Astrocyte (in vitro differentiated cells and primary cell): ENCODE results near the gene KRT79. TPM values are rescaled to one million over a fixed set of nuclear protein-coding genes. Genes with fewer than 3 reads are reported as not detected.

ENCODE experiments used
- DNase-seq: peaks from one replicate; pipeline ENCODE4 v3.0.0-alpha.2; 2010; ENCODE audit warnings: low read depth
- FAIRE-seq: peaks from 2 replicates; lab custom pipeline; 2011; peaks lifted over from hg19 to GRCh38; lab: Jason Lieb, UNC
- H2AFZ ChIP-seq: 2 replicates; pipeline ENCODE4 v1.6.0; 2012; ENCODE audit warnings: low read depth, low read length, inconsistent platforms
- H3K27ac ChIP-seq: 2 replicates; pipeline ENCODE4 v1.5.1; 2011; ENCODE audit warnings: low read depth, low read length, inconsistent platforms
- H3K27me3 ChIP-seq: 2 replicates; pipeline ENCODE4 v1.6.0; 2011; ENCODE audit warnings: low read length, inconsistent platforms; ENCODE audit not compliant: insufficient read depth
- H3K36me3 ChIP-seq: 2 replicates; pipeline ENCODE4 v1.5.1; 2011; ENCODE audit warnings: low read length, inconsistent platforms; ENCODE audit not compliant: insufficient read depth
- H3K4me1 ChIP-seq: 2 replicates; pipeline ENCODE4 v1.5.1; 2011; ENCODE audit warnings: low read length, inconsistent platforms; ENCODE audit not compliant: insufficient read depth
- H3K4me2 ChIP-seq: 2 replicates; pipeline ENCODE4 v1.6.0; 2012; ENCODE audit warnings: low read length, inconsistent platforms
- H3K4me3 ChIP-seq: 2 replicates; pipeline ENCODE4 v1.5.1; 2011; ENCODE audit warnings: low read depth, mild to moderate bottlenecking, low read length, inconsistent platforms; ENCODE audit not compliant: insufficient read depth
- H3K79me2 ChIP-seq: 2 replicates; pipeline ENCODE4 v1.6.0; 2012; ENCODE audit warnings: mild to moderate bottlenecking, low read length, inconsistent platforms; ENCODE audit not compliant: insufficient read depth
- H3K9ac ChIP-seq: 2 replicates; pipeline ENCODE4 v1.6.0; 2012; ENCODE audit warnings: mild to moderate bottlenecking, low read length, inconsistent platforms
- H3K9me3 ChIP-seq: 2 replicates; pipeline ENCODE4 v1.5.1; 2012; ENCODE audit warnings: low read depth, mild to moderate bottlenecking, low read length, inconsistent platforms; ENCODE audit not compliant: insufficient read depth
- H4K20me1 ChIP-seq: 2 replicates; pipeline ENCODE4 v1.6.0; 2012; ENCODE audit warnings: low read length, inconsistent platforms; ENCODE audit not compliant: insufficient read depth
- H3K27ac Mint-ChIP-seq: one replicate; pipeline ENCODE4 v1.8.0; 2021; ENCODE audit warnings: mild to moderate bottlenecking, mixed read lengths; ENCODE audit not compliant: unreplicated experiment
- H3K27me3 Mint-ChIP-seq: one replicate; pipeline ENCODE4 v1.8.0; 2021; ENCODE audit warnings: low read depth, mixed read lengths; ENCODE audit not compliant: unreplicated experiment
- H3K36me3 Mint-ChIP-seq: one replicate; pipeline ENCODE4 v1.8.0; 2021; ENCODE audit warnings: low read depth, mixed read lengths; ENCODE audit not compliant: unreplicated experiment
- H3K4me1 Mint-ChIP-seq: one replicate; pipeline ENCODE4 v1.8.0; 2021; ENCODE audit warnings: low read depth, mixed read lengths; ENCODE audit not compliant: unreplicated experiment
- H3K4me3 Mint-ChIP-seq: one replicate; pipeline ENCODE4 v1.8.0; 2021; ENCODE audit warnings: mild to moderate bottlenecking, moderate library complexity, mixed read lengths; ENCODE audit not compliant: unreplicated experiment
- H3K9me3 Mint-ChIP-seq: one replicate; pipeline ENCODE4 v1.8.0; 2021; ENCODE audit warnings: mild to moderate bottlenecking, mixed read lengths; ENCODE audit not compliant: unreplicated experiment
- CTCF ChIP-seq: IDR thresholded peaks from 2 replicates; pipeline ENCODE4 v1.5.1; 2011; ENCODE audit warnings: low read depth, mild to moderate bottlenecking, inconsistent platforms, low read length, moderate library complexity; ENCODE audit not compliant: insufficient read depth
- EZH2 ChIP-seq: IDR thresholded peaks from 2 replicates; pipeline ENCODE4 v1.6.1; 2012; ENCODE audit warnings: mild to moderate bottlenecking, low read length, inconsistent platforms; ENCODE audit not compliant: insufficient read depth
- total RNA-seq: library from RNA; stranded (reverse); gene quantifications from 2 replicates; pipeline ENCODE4 v1.2.1, GENCODE V29; 2021

Gene KRT79
- total RNA-seq, 1 donor from 2014 or later: 0.50 TPM

GRCh38 chr12:52844386-52844785 lies 10.3 kb upstream of the KRT79 start:
- Histone ChIP-seq H3K36me3 (no peaks in the 10 kb centered on the region), H3K4me3 (no peak overlapping the region), H3K79me2 (no peaks in the 10 kb centered on the region), H3K27me3 (no peaks in the 10 kb centered on the region), H3K4me1 (peaks cover 7% of the 10 kb centered on the region), H3K9me3 (no peaks in the 10 kb centered on the region), H4K20me1 (no peaks in the 10 kb centered on the region), H2AFZ (no peak overlapping the region), H3K9ac (no peak overlapping the region), H3K27ac (no peak overlapping the region), H3K4me2 (no peak overlapping the region)
- Mint-ChIP-seq H3K9me3 (peaks cover 8% of the 10 kb centered on the region), H3K4me1 (no peaks in the 10 kb centered on the region), H3K27me3 (peaks cover 53% of the 10 kb centered on the region), H3K36me3 (peaks cover 1% of the 10 kb centered on the region), H3K27ac (no peak overlapping the region), H3K4me3 (no peak overlapping the region)
- DNase-seq (no peak), FAIRE-seq (no peak)
- TF ChIP-seq CTCF (no peak), EZH2 (no peak)

- Histone ChIP-seq H3K27me3 (no peaks in the 10 kb centered on the region), H3K79me2 (no peaks in the 10 kb centered on the region), H3K36me3 (no peaks in the 10 kb centered on the region), H2AFZ (no peak overlapping the region), H3K4me1 (peaks cover 39% of the 10 kb centered on the region), H3K9me3 (no peaks in the 10 kb centered on the region), H3K4me3 (no peak overlapping the region), H3K9ac (no peak overlapping the region), H3K4me2 (no peak overlapping the region), H3K27ac (no peak overlapping the region), H4K20me1 (no peaks in the 10 kb centered on the region)
- H3K27ac Mint-ChIP-seq: no peak overlapping the region
- peaks cover 28% of the 10 kb centered on the region for H3K27me3 Mint-ChIP-seq
- peaks cover 27% of the 10 kb centered on the region for H3K4me1 Mint-ChIP-seq
- no peak for FAIRE-seq
- H3K9me3 Mint-ChIP-seq: no peaks in the 10 kb centered on the region
- TF ChIP-seq CTCF: no peak
- no peak for DNase-seq
- no peaks in the 10 kb centered on the region for H3K36me3 Mint-ChIP-seq
- H3K4me3 Mint-ChIP-seq: no peak overlapping the region
Observed at GRCh38 chr12:52839436-52840105, 5.5 kb upstream of the KRT79 start.

- DNase-seq (no peak), FAIRE-seq (no peak)
- no peaks in the 10 kb centered on the region for H3K9me3 Mint-ChIP-seq
Observed at GRCh38 chr12:52838609-52839435, 4.7 kb upstream of the KRT79 start.

More at GRCh38 chr12:52838609-52839435, 4.7 kb upstream of the KRT79 start:
- Histone ChIP-seq H3K27ac (no peak overlapping the region), H2AFZ (no peak overlapping the region), H4K20me1 (no peaks in the 10 kb centered on the region), H3K9me3 (no peaks in the 10 kb centered on the region), H3K4me3 (no peak overlapping the region), H3K4me2 (no peak overlapping the region), H3K9ac (no peak overlapping the region), H3K4me1 (peaks cover 39% of the 10 kb centered on the region), H3K36me3 (no peaks in the 10 kb centered on the region), H3K27me3 (no peaks in the 10 kb centered on the region), H3K79me2 (no peaks in the 10 kb centered on the region)
- no peak overlapping the region for H3K4me3 Mint-ChIP-seq
- peaks cover 27% of the 10 kb centered on the region for H3K4me1 Mint-ChIP-seq
- TF ChIP-seq EZH2: no peak
- no peak for TF ChIP-seq CTCF
- H3K27ac Mint-ChIP-seq: no peak overlapping the region
- H3K27me3 Mint-ChIP-seq: peaks cover 28% of the 10 kb centered on the region
- no peaks in the 10 kb centered on the region for H3K36me3 Mint-ChIP-seq
